ENCODE measurements around the gene ADAMTS12.

Gene ADAMTS12

DNA sequence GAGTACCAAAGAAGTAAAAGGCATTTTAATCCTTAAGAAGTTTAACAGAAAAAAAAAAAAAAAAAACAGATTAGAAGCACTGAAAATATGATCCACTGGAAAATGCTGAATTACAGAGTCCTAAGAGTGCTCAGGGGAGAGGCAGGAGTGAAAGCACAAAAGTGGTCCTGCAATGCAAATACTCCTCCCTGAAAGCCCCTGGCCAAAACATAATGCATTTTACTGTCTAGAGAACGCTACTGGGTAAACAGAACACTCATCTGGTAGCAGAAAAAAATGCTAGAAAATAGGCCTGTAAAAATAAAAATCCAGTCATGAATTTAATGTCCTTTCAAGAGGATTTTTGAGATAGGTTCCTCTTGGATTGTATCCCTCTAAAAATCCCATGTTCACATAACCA, 81.9 kb downstream of the ADAMTS12 start:
- no peak for DNase-seq
- intact Hi-C loops (cut with DNase I), result no loop called here

DNA sequence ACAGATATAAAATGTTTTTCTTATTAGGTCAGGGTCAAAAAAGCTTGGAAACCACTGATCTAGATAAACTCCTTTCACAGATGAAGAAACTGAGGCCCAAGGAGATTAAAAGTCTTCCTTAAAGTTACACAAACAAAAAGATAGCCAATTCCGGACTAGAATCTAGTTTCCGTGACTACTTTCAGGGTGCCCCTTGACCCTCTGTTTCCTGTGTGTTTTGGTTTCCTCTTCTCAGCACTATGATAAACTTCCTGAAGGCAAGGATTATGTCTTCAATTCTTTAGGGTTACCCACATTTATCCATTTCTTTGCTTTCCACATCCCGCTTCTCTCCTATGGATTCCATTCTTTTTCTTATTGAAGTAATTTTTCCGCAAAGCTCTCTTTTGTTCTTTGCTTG, 83.1 kb downstream of the ADAMTS12 start:
- intact Hi-C loops (cut with DNase I), result no loop called here
- DNase-seq, result no peak

DNA sequence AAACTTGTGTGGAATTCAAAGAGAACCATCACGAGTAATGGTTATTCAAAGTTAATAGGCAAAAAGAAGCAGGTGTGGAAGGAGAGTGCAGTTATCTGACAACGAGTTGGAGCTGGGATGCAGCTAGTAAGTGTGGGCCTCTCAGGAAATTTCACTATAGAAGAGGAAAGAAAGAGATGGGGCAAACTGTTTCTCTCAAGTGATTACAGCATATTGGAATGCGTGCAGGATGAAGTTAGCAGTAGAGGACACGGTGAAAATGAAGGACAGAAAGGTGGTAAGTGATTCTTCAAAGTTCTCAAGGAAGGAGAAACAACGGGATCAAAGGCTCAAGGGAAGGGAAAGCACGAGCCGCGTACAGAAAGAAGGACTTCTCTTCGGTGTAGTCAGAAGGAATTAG, 84.0 kb downstream of the ADAMTS12 start:
- no peak for DNase-seq
- intact Hi-C loops (cut with DNase I), result no loop called here

DNA sequence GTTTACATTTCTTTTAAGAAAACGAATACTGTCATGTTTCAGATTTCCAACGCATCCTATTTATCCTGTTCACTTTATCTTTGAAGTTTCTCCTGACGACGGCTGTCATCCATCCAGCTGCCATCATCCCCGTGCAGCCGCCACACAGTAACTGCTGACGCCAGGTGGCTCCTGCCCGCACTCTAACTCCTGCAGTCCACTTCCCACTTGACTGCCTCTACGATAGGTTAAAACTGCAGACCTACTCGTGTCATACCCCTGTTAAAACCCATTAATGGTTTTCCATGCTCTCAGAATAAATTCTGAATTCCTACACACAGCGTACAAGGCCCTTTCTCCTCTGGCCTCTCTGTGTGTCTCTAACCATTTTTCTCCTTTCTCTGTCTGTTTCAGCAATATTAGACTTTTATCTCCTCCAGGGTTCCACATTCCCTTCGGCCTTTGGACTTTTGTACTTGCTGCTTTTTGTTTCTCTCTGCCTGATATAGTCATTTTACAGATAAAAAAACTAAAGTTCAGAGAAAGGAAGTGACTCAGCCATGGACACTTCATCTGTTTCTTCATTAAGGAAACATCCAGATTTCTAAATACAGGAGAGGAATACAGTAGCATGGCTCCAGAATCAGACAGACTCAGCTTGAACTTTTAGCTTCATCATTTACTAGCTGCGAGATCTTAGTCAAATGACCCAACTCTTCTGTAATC, 84.9 kb downstream of the ADAMTS12 start:
- intact Hi-C loops (cut with DNase I), result no loop called here
- no peak for DNase-seq

DNA sequence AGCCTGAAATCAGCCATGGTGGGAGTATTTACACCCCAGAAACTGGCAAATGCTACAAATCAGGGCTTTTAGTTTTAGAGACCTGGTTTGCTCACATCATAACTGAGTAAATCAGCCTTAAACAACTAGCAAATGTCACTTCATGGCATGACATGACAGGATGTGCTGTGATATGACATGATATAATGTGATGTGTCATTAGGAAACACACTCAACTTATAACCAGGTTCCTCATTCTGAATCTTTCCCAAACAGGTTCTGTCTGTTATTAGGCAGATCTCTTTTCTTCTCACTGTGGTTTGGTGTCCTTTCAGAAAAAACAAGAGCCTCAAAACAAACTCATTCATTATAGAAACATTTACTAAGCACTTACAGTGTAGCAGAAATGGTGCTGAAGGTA, 90.5 kb downstream of the ADAMTS12 start:
- no peak for DNase-seq
- intact Hi-C loops (cut with DNase I), result no loop called here

DNA sequence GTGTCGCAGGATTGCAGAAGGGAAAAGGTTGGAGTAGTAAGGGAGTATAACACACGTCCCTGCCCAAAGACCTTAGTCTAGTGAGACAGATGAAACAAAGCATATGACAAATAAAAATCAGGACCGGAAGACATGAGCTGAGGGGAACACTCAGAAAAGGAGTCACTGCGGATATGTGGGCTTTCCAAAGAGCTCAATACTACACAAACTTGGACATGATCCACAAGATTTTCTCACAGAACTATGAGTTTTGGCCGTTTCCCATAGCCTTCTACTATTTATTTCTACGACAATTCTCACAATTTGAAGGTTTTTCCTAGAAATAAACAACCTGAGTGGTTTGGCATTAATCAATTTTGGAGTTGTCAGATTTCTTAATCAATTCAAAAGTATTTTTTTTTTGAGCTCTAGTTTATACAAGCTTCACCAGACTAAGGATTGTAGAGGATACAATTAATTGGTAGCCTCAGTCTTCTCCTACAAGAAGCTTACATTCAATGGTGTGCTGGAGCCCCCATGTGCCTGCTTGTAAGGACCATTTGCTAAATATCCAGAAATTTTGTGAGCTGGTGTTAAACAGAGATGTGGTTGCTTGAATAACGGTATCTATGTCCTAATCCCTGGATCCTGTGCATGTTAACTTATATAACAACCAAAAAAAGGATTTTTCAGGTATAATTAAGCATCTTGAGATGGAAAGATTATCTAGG, 91.4 kb downstream of the ADAMTS12 start:
- intact Hi-C loops (cut with DNase I), result no loop called here
- DNase-seq, result no peak

DNA sequence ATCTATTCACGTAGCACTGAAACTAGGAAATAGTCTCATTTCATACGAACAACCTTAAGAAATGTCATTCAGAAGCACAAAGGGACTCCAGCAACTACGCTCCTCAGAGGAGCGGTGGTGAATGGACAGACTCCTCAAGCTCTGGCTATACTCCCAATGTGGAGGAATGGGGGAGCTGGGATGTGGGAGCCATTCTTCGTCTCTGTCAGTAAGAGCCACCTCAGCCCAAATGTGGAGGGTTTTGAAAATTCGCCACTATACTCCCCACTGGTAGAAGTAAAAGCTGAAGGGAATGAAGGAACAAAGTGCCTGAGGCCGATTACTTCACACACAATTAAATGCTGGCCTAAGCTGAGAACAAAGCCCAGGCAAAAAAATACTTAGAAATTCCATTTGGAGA, 96.3 kb downstream of the ADAMTS12 start:
- intact Hi-C loops (cut with DNase I), result no loop called here
- no peak for DNase-seq

DNA sequence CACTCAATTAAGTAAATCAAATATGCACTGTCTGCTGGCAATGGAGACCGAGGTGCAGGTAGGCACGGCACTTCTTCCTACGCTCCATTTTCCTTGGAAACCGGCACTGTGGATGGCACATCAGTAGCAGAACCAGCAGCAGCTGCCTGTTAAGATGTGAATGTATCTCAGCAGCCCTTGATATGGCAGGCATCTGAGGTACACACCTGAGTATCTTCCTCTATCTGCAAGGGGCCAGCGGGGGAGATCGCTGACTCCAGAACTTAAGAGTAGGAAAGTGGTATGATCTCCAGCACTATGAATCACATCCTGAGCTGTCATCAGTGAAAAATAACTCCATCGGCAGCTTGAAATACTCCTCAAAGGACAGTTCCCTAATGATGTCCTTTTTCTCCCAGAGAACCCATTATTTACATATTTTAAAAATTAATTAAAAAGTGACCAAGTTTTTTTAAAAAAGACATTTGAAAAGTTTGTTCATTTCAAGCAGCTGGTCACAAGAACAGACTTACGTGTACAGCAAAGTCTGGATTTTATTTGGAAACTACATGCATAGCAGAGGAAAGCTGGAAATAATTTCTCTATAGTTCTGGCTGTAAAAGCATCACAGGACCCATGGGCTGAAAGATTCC, 97.1 kb downstream of the ADAMTS12 start:
- DNase-seq, result no peak
- intact Hi-C loops (cut with DNase I), result no loop called here

DNA sequence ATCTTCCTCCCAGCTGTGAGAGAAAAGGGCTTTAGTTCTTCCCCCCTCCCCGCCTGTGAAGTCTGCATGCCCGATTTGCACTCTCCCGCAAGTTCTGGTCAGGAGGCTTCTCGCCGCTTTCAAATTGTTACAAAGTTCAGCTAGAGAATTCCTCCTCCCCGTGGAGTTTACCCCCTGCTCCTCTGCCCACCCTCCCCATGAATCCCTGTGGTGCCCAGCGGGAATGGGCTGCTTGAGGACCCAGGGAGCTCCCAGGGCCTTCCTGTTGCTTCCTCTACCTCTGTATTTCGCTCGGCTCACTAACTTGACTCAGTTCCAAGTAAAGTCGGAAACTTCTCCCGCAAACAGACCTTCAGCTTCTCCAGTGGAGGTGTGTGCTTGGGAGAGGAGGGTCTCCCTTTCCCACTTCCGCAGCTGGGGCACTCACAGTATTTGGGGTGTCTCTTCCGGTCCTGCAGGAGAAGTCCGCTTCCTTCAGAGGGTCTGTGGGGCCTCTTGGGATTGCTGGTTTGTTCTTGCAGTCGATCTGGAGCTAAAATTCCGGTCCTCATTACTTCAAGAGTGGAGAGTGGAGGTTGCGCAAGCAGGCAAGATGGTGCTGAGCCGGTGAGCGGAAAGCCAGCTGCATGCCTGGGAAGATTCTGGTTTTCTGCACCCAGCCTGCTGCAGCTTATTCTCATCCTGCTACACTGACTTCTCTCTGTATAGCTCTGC, 97.8 kb downstream of the ADAMTS12 start:
- intact Hi-C loops (cut with DNase I), result no loop called here
- no peak for DNase-seq

DNA sequence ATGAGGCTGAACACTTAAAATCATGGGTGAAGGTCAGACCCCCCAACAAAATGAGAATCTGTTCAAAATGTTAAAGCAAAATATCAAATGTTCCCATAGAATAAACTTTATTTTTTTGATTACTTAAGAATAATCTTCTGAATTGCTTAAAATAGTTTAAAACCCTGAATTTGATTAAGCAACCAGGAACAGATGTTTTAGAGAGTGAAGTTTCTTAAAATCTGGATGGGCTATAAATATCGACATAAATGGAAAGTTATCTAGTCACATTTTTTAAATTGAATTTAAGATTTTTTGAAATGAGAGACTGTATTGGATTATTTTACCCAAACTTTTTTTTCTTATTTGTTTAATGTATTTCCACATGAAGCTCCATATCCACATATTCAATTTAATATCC, 98.5 kb downstream of the ADAMTS12 start:
- intact Hi-C loops (cut with DNase I), result no loop called here
- DNase-seq, result no peak

DNA sequence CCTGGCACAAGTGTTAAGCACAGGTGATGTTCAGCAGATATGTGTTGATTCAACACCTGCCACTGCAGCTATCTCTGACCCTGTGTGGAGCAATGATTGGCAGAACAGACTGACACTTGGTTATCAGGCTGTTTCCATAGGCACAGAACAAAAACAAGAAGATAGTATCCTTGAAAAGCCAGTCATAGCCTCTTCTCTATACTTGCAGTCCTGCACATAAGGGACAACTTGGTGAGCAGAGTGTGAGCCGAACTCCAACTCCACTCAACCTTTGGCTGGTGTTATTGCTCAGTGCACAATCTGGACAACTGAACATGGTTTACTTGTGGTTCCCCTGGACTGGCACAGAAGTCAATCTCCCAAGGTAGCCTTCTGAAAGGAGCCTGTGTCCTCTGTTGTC, 99.2 kb downstream of the ADAMTS12 start:
- DNase-seq, result no peak
- intact Hi-C loops (cut with DNase I), result no loop called here

DNA sequence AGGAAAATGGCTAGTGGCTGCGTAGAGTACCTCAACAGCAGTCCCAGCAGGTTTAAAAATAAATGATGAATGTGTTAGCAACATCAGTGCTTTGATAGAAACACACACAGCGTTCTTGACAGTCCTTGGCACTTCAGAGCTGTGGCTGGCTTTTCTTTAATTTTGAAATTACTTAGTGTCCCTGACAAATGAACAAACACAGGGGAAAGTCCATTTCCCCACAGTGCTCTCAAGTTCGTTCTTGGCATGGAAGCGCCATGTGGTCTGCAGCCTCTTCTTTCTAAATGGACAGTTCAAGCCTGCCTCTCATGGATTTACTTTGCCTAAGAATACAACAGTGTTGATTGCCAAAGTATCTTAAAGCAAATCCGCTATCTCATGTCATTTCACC, 102.2 kb downstream of the ADAMTS12 start:
- DNase-seq, result no peak
- intact Hi-C loops (cut with DNase I), result no loop called here

DNA sequence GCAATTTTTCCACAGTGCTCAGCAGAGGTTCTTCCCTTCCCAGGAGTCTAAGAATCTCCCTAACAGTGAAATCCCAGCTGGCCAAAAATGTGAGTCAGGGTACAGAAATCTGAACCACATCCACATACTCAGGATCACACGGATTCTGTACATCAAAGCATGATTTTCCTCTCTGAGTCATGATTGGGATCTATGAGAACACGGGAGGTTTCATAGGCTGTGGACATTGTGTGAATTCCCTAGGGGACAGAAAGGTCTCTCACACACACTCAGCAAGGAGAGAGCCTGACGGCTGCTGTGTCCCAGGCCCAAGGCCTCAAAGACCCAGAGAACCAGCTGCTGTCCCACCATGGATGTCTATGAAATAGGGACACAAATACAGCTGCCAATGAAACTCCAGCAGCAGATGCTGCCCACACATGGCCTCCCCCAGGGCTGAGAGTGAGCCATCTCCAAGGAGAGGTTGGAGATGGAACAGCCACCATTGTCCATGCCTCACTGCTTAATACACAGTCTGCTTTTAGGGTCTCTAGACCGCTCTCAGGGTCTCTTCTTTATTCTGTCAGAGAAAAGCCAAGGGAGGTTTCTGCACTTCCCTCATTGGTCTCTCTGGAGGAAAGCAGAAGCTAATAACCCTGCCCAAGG, 102.7 kb downstream of the ADAMTS12 start:
- intact Hi-C loops (cut with DNase I), result no loop called here
- no peak for DNase-seq

DNA sequence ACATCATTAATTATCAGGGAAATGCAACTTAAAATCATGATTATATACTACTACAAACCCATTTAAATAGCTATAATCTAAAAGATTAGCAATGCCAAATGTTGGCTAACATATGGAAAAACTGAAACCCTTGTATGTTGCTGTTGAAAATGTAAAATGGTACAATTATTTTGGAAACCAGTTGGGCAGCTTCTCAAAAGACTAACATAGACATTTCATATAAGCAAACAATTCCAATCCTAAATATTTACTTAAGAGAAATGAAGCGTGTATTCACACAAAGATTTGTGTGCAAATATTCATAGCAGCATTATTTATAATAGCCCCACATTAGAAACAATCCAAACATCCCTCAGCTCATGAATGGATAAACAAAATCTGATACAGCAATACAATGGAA, 106.2 kb downstream of the ADAMTS12 start:
- intact Hi-C loops (cut with DNase I), result no loop called here
- DNase-seq, result no peak

DNA sequence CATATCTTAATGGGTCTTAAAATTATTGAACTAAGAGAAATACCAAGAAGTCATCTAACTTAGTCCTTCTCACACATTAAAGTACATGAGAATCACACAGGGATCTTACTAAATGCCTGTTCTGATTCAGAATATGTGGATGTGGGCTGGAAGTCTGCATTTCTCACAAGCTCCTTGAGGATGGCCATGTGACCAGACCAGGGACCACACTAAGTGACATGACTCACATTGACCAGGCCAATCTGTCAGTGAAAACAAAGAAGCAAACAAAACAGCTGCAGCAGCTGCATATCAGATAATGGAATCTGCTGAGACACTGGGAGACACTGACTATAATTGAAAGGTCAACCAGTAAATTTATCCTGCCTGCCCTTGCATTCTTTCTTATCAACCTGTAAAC, 110.5 kb downstream of the ADAMTS12 start:
- no peak for DNase-seq

DNA sequence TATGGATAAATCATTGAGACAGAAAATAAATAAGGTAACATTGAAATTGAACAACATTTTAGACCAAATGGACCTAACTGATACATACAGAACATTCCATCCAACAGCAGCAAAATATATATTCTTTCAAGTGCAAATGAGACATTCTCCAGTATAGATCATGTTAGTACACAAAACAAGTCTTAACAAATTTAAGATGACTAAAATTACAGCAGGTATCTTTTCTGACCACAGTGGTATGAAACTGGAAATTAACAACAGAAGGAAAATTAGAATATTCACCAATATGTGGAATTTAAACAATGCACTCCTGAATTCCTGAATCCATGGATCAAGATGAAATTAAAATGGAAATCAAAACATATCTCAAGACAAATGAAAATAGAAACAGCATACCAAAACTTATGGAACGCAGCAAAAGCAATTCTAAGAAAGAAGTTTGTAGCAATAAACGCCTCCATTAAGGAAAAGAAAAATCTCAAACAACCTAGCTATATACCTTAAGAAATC, 115.6 kb downstream of the ADAMTS12 start:
- intact Hi-C loops (cut with DNase I), result no loop called here
- DNase-seq, result no peak

More for the DNA sequence above, 110.5 kb downstream of the ADAMTS12 start:
- intact Hi-C loops (cut with DNase I), result no loop called here

DNA sequence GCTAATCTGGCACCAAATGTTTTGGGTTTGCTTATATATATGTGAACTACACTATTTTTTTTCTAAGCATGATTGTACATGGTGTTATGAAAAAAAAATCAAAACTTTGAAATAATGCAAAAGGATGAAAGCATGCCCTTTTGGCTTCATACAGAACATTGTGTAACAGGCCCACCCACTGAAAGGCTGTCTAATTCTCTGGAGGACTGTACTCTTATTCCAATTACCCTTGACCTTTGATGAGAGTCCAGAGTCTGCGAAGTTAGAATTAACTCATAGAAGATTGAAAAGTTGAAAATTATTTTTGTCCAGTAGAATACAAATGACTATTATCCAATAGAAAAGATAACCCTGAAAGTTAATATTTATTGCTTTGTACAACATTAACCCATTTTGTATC, 117.4 kb downstream of the ADAMTS12 start:
- DNase-seq, result no peak

DNA sequence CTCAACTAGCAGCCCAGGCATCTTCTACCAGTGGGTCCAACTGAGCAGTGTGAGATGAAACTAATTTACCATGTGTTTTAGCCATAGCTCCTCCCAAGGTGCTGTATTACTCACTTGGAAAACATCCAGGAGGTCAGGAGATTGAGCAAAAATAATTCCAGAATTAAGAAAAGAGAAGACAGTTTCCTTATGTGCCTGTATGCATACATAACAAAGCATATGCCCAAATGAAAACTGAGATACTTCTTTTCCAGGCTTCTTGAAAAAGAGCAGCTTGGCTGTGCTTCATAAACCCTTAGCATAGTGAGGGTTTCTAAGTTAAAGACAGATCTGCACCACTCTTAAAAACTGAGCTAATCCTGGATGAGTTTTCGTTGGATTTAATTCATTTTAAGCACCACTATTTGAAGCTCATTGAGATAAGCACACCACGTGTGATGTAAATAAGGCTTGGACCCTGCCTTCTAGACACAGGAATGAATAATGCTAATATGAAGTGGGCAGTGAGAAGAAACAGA, 119.4 kb downstream of the ADAMTS12 start:
- intact Hi-C loops (cut with DNase I), result no loop called here
- no peak for DNase-seq

More for the DNA sequence above, 117.4 kb downstream of the ADAMTS12 start:
- intact Hi-C loops (cut with DNase I), result no loop called here

DNA sequence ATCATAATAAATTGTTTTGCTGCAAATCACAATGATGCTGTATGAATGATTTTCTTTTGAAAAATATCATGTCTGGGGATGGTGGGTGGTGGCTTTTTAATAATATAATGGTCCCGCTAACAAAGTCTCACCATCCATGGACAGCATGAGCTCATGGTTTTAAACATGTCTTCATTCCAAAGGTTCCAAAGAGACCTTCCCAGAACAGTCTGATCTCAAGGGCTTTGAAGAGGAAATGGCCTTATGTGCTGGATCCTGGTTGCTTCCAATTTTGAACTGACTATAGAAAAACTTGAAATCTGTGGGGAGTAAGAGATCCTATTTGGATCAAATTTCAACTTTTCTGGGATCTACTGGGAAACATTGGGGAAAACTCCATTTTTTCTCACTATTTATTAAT, 121.8 kb downstream of the ADAMTS12 start:
- no peak for DNase-seq
- intact Hi-C loops (cut with DNase I), result no loop called here

DNA sequence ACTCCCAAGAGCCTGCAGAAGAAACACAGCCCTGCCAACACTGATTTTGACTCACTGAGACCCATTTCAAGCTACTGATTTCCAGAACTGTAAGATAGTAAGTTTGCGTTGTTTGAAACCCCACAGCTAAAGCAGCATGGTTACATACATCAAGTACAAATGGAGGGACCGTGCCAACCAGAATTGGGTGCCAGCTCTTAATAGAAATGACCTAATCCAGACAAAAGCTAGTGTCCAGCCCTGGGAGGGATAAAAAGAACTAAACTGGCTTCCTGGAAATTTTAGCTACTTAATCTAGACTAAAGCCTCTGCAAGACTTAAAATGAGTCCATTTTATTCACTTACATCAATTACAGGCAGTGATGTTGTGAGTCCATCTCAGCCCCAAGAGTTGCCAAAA, 122.6 kb downstream of the ADAMTS12 start:
- DNase-seq, result no peak
- intact Hi-C loops (cut with DNase I), result no loop called here

Data from posterior cingulate gyrus (tissue), 11 donors.